C1 segment of cervical spinal cord (tissue), 14 donors: ENCODE measurements around the gene SPACA4.

Source experiments
- DNase-seq, 14 donors: peaks; one replicate each; lab custom pipeline; 2025; lab: John Stamatoyannopoulos, UW

SPACA4 gene

GRCh38 chr19:48596679-48597465 is 9.7 kb upstream of the SPACA4 start:
- no peak for DNase-seq

GRCh38 chr19:48598996-48599700 is 7.4 kb upstream of the SPACA4 start:
- DNase-seq, result no peak

GRCh38 chr19:48600679-48601417 is 5.7 kb upstream of the SPACA4 start:
- DNase-seq, result no peak

- no peak for DNase-seq
Observed at GRCh38 chr19:48603001-48603400, 3.5 kb upstream of the SPACA4 start.

- no peak for DNase-seq
Observed at GRCh38 chr19:48603449-48603848, 3.1 kb upstream of the SPACA4 start.

GRCh38 chr19:48603850-48604249 is 2.7 kb upstream of the SPACA4 start:
- no peak for DNase-seq

GRCh38 chr19:48607359-48607755 is 815 bp downstream of the SPACA4 start:
- DNase-seq, result no peak

- DNase-seq, result peak in 5 of 14 donors; percentile 9 to 46 (median 18)
Observed at GRCh38 chr19:48608798-48609263, 2.3 kb downstream of the SPACA4 start.

GRCh38 chr19:48609571-48610108 is 3.1 kb downstream of the SPACA4 start:
- no peak for DNase-seq

- DNase-seq, result no peak
Observed at GRCh38 chr19:48611872-48612271, 5.3 kb downstream of the SPACA4 start.

GRCh38 chr19:48613024-48613851 is 6.7 kb downstream of the SPACA4 start:
- peak in 7 of 14 donors; percentile 14 to 70 (median 32) for DNase-seq

- peak in 1 of 14 donors; percentile 68 for DNase-seq
Observed at GRCh38 chr19:48613852-48614435, 7.4 kb downstream of the SPACA4 start.

- DNase-seq, result no peak
Observed at GRCh38 chr19:48614436-48615230, 8.1 kb downstream of the SPACA4 start, which contains the start of gene FAM83E. FAM83E (minus strand) TSS chr19:48615076; CDS start chr19:48613372, 1,704 bp downstream.

GRCh38 chr19:48615231-48616040 is 8.9 kb downstream of the SPACA4 start:
- DNase-seq, result no peak

GRCh38 chr19:48616041-48616436 is 9.5 kb downstream of the SPACA4 start:
- no peak for DNase-seq

- DNase-seq, result no peak
Observed at GRCh38 chr19:48616491-48617056, 10.0 kb downstream of the SPACA4 start.

GRCh38 chr19:48617146-48617937 is 10.8 kb downstream of the SPACA4 start:
- DNase-seq, result peak in 1 of 14 donors; percentile 7
